Suprapubic skin (tissue), 4 donors: Measurements from ENCODE around the gene BMPR1B. TPM values are rescaled to one million over a fixed set of nuclear protein-coding genes. Genes with fewer than 3 reads are reported as not detected.

ENCODE experiments used
- DNase-seq, 2 donors: peaks; one replicate each; pipeline ENCODE4 v3.0.0-alpha.2; 2019; ENCODE audit warnings: low spot score in 2 of 2
- H3K27ac ChIP-seq: fragments of 200-600 bp; sonication (generic); one replicate; pipeline ENCODE4 v1.5.1; 2019
- H3K27me3 ChIP-seq: fragments of 200-600 bp; sonication (generic); one replicate; pipeline ENCODE4 v1.5.1; 2019
- H3K36me3 ChIP-seq: fragments of 200-600 bp; sonication (generic); one replicate; pipeline ENCODE4 v1.5.1; 2019
- H3K4me1 ChIP-seq: fragments of 200-600 bp; sonication (generic); one replicate; pipeline ENCODE4 v1.5.1; 2019
- H3K4me3 ChIP-seq: fragments of 200-600 bp; sonication (generic); one replicate; pipeline ENCODE4 v1.5.1; 2019; ENCODE audit warnings: mild to moderate bottlenecking
- H3K9me3 ChIP-seq: fragments of 200-600 bp; sonication (generic); one replicate; pipeline ENCODE4 v1.5.1; 2019
- CTCF ChIP-seq, 2 donors: fragments of 200-600 bp in 1 of 2; fragments of 450-650 bp in 1 of 2; sonication (generic) in 1 of 2; IDR thresholded peaks; one replicate each; pipeline ENCODE4 v1.5.1; 2016 to 2019; ENCODE audit warnings: antibody characterized with exemption in 2 of 2, mild to moderate bottlenecking in 1 of 2, moderate library complexity in 1 of 2
- EP300 ChIP-seq: sonication (generic); formaldehyde crosslinking; IDR thresholded peaks from one replicate; pipeline ENCODE4 v1.6.1; 2017; ENCODE audit warnings: antibody characterized with exemption
- POLR2A ChIP-seq, 2 donors: fragments of 450-650 bp; IDR thresholded peaks; one replicate each; pipeline ENCODE4 v1.6.1; 2017; ENCODE audit warnings: antibody characterized with exemption in 2 of 2, mild to moderate bottlenecking in 2 of 2, moderate library complexity in 2 of 2
- POLR2AphosphoS5 ChIP-seq, 3 donors: sonication (generic); formaldehyde crosslinking; IDR thresholded peaks; one replicate each; pipeline ENCODE4 v1.6.1; 2017; ENCODE audit warnings: antibody characterized with exemption in 3 of 3
- WGBS: methylation state at CpG from one replicate; pipeline ENCODE4 v1.1.5; 2018; 5-methylcytosine and 5-hydroxymethylcytosine counted together
- total RNA-seq, 4 donors: library from RNA; depleted of rRNA; stranded (reverse); fragments of >200 nt; gene quantifications; one replicate each; pipeline ENCODE4 v1.1.0, GENCODE V29; 2016

Gene BMPR1B
- total RNA-seq, 4 donors from 2014 or later, result 0.38 to 1.2 (median 0.75) TPM

- DNase-seq, result no peak
- H3K36me3 ChIP-seq, result no peaks in the 10 kb centered on the region
- no peak overlapping the region for H3K27ac ChIP-seq
- no peak overlapping the region for H3K4me3 ChIP-seq
- no peaks in the 10 kb centered on the region for H3K27me3 ChIP-seq
- H3K4me1 ChIP-seq, result no peaks in the 10 kb centered on the region
- no peaks in the 10 kb centered on the region for H3K9me3 ChIP-seq
- TF ChIP-seq CTCF (IDR thresholded peaks at IDR 0.05), result no peak
- TF ChIP-seq EP300, result no peak
Measured at GRCh38 chr4:94843216-94843615, 85.5 kb downstream of the BMPR1B start.

GRCh38 chr4:94848326-94848725 is 90.6 kb downstream of the BMPR1B start:
- WGBS, result 86% methylated on average over 3 of the region's 3 CpGs
- Histone ChIP-seq H3K27me3 (no peaks in the 10 kb centered on the region), H3K4me1 (no peaks in the 10 kb centered on the region), H3K4me3 (no peak overlapping the region), H3K27ac (no peak overlapping the region), H3K36me3 (no peaks in the 10 kb centered on the region), H3K9me3 (no peaks in the 10 kb centered on the region)
- DNase-seq, result no peak
- no peak for TF ChIP-seq EP300
- no peak for TF ChIP-seq POLR2AphosphoS5 (IDR thresholded peaks at IDR 0.05)
- no peak for TF ChIP-seq POLR2A (IDR thresholded peaks at IDR 0.05)
- TF ChIP-seq CTCF (IDR thresholded peaks at IDR 0.05), result no peak

GRCh38 chr4:94849901-94850300 is 92.1 kb downstream of the BMPR1B start:
- DNase-seq, result no peak
- H3K4me1 ChIP-seq, result no peaks in the 10 kb centered on the region
- H3K27me3 ChIP-seq, result no peaks in the 10 kb centered on the region
- 90% methylated on average over 2 of the region's 2 CpGs for WGBS
- H3K9me3 ChIP-seq, result no peaks in the 10 kb centered on the region
- H3K4me3 ChIP-seq, result no peak overlapping the region
- H3K36me3 ChIP-seq, result no peaks in the 10 kb centered on the region
- no peak for TF ChIP-seq EP300
- TF ChIP-seq CTCF (IDR thresholded peaks at IDR 0.05), result no peak
- TF ChIP-seq POLR2AphosphoS5 (IDR thresholded peaks at IDR 0.05), result no peak
- no peak for TF ChIP-seq POLR2A (IDR thresholded peaks at IDR 0.05)
- no peak overlapping the region for H3K27ac ChIP-seq

GRCh38 chr4:94852616-94853015 is 94.9 kb downstream of the BMPR1B start:
- TF ChIP-seq POLR2A (IDR thresholded peaks at IDR 0.05) (no peak), CTCF (IDR thresholded peaks at IDR 0.05) (no peak), POLR2AphosphoS5 (IDR thresholded peaks at IDR 0.05) (no peak), EP300 (no peak)
- DNase-seq, result no peak
- Histone ChIP-seq H3K27me3 (no peaks in the 10 kb centered on the region), H3K36me3 (no peaks in the 10 kb centered on the region), H3K4me1 (no peaks in the 10 kb centered on the region), H3K27ac (no peak overlapping the region), H3K9me3 (no peaks in the 10 kb centered on the region), H3K4me3 (no peak overlapping the region)
- WGBS, result 26% methylated on average over 1 of the region's 1 CpG

- WGBS, result 75% methylated on average over 3 of the region's 3 CpGs
- no peaks in the 10 kb centered on the region for H3K27me3 ChIP-seq
- H3K27ac ChIP-seq, result no peak overlapping the region
- H3K9me3 ChIP-seq, result no peaks in the 10 kb centered on the region
- no peaks in the 10 kb centered on the region for H3K4me1 ChIP-seq
- no peak for DNase-seq
- H3K36me3 ChIP-seq, result no peaks in the 10 kb centered on the region
- no peak for TF ChIP-seq POLR2AphosphoS5 (IDR thresholded peaks at IDR 0.05)
- TF ChIP-seq CTCF (IDR thresholded peaks at IDR 0.05), result no peak
- no peak for TF ChIP-seq EP300
- TF ChIP-seq POLR2A (IDR thresholded peaks at IDR 0.05), result no peak
- H3K4me3 ChIP-seq, result no peak overlapping the region
Measured at GRCh38 chr4:94856030-94856429, 98.3 kb downstream of the BMPR1B start.
